ENCODE results near the gene OBP2A.
A peak's percentile ranks its signal among the peaks of the same experiment; 100 is the strongest.
"Not testable (repeated sequence)": the region's sequence is repeated elsewhere in the genome, so short reads cannot be mapped to it uniquely, and the experiment has no call there.

OBP2A gene, protein sequence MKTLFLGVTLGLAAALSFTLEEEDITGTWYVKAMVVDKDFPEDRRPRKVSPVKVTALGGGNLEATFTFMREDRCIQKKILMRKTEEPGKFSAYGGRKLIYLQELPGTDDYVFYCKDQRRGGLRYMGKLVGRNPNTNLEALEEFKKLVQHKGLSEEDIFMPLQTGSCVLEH

DNA sequence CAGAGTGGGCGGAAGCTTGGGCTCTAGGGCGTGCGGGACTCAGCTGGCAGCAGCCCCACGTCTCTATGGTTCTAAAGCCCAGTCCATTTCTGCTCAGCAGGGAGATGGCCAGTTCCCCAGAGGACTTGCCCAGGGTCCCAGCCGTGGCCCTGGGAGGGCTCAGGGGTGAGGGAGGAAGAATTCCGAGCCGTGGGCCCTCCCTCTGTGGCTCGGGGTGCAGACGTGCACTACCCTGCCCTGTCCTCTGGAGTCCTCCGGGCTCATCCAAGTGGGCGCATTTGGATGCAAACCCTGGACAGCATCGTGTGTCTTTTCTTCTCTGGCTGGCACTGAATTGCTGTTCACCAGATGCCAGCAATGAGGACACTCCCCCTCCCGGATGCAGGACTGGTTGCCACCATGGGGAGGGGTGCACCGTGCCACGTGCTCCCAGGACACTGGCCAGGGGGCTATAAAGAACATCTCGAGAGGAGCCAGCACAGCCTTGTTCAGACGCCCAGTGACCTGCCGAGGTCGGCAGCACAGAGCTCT lies at the start of gene OBP2A:
Gene OBP2A, plus strand, starts transcription at position 481 of the 531 bp plus-strand sequence. CDS start 55 bp downstream, outside the sequence.
- DNase-seq: not testable (repeated sequence)

DNA sequence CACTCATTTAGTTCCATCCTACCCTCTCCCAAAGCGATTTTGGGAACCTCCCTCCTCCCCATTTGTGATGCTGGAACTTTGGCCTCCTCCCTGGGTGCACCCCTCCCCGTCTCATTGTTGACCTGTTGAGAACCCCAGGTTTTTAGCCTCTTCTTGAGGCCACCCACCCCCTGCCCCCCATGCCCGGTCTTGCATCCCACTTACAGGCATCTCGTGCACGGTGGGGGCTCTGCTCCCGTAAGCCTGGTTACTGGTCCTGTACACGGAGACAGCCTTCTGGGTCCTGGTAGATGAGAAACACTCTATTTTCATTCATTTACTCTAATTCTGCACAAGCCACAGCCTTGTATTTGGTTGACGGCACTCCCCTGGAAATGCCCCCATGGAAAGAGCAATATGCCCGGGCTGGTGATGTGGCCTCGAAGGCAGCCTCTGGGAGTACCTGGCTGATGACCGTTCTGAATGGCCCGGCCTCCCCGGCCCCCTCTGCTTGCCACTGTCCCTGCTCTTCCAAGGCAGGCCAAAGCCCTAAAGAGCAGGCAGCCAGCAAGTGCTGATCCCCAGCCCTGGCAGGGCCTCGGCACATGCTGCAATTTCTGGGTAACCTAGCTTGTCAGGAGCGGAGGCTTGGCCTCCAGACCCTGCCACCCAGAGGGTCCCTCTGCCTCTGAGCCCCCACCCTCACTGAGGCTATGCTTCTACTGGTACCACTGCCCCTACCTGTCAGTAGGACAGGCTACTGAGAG lies 47.4 kb upstream of the OBP2A start:
- DNase-seq: no peak

DNA sequence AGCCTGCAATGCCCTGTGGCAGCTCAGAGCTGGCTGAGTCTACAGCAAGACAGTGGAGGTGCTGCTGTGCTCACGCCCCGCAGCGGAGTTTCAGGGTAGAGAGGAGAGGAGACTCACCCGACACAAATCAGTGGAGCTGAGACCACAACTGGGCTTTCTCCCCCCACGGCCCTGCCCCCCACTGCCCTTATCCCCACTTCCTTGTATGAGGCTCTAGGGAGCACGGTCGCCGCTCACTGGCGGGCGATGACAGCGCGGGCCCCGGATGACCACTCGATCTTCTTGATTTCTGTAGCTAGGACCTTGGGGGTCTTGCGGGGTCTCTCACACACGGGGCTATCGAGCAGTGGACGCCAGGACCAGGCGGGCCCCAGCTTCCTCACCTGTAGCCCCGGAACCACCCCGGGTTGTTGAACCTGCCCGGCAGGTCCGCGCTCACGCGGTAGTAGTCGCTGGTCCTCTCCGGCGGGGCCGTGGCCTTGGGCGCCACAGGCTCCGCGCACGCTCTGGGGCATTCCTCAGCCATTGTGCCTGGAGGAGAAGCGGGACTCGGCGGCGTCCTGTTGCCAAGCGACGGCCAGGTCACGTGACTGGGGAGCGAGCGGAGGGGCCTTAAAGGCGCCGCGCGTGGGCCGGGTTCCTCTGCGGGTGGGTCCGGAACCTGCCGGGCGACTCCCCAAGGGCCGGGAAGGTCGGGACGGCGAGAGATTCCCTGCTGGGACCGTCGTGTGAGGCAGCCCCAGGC lies 46.4 kb upstream of the OBP2A start:
- DNase-seq: peak; percentile 86

DNA sequence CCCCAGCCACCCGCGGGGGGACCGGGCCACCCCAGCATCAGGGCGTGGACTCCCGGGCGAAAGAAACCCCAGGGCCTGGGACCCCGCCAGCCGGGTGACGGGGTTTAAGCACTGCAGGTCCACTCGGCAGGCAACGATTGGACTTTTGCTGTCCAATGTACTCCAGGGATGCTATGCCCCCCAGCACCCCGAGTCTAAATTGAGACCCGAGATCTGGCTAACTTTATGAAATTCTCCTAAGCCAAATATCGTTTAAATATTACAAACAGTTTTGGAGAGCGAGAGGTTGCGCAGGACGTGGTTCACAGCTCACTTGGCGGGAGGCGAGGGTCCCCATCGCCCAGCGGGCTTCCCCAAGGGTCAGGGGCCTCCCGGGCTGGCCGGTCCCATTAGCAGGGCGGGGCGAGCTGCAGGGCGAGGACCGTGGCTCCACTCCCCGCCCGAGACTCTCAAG lies 45.8 kb upstream of the OBP2A start:
- no peak for DNase-seq

DNA sequence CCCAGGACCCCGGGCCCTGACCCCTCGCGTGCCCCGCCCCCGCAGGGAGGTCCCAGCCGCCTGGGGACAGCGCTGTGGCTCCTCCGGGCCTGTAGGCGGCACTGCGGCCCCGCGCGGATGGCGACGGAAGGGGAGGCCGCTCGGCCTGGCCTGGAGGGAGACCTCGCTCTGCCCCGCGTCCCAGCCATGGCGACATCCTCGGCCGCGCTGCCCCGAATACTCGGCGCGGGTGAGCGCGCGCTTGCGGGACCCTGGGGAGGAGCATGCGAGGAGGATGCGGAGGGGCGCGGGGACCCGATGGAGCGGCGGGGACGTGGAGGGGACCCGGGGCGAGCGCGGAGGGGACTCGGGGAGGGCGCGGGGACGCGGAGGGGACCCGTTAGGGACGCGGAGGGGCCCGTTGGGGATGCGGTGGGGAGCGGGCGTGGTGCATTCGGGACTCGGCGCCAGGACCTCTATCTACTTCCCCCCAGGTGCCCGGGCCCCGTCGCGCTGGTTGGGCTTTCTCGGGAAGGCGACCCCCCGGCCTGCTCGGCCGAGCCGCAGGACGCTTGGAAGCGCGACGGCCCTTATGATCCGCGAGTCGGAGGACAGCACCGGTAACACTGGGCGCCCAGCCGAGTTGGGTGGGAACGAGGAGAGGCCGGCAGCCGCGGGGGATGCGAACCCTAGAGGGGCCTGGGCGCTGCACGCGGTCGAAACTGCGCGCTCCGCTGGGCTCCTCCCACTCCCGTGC lies 45.2 kb upstream of the OBP2A start, which contains the start of gene MRPS2:
Gene MRPS2, plus strand, starts transcription at position 158 of the 736 bp plus-strand sequence. Its CDS starts 29 bp downstream, at position 187.
- DNase-seq: peak; percentile 85

DNA sequence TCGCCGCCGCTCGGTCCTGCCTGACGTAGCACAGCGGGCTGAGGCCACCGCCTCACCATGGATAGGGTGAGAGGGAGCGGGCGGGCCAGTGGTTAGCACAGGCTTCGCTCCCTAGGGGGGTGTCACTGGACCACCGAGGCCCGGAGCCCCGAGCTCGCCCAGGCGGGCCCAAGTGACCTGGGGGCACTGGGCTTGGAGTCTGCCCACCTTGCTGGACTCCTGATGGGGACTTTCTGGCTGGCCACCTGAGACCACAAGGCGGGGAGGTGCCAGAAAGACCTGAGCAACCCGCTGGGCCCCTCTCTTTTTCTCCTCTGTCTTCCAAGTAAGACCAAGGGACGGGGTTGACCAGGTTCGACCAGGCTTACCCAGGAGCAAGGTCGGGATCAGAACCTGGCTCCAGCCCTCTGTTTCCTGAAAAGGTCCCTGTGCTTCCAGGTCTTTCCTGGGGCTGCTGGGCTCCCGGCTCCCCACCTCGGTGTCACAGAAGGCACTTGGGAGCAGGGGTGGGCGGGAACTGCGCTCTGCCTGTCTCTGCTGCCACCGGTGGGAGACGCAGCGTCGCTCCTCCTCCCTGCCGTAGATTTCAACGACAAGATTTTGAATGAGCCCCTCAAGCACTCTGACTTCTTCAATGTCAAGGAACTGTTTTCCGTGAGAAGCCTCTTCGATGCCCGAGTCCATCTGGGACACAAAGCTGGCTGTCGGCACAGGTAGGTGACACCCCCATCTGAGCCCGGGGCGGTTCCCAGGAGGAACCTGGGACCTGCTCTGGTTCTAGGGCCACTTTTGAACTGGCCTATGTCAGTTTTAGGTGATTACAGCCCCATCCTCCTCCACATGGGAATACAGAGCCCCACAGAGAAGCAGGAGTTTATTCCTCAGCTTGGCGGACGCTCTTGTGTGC lies 44.4 kb upstream of the OBP2A start:
- peak; percentile 59 for DNase-seq

DNA sequence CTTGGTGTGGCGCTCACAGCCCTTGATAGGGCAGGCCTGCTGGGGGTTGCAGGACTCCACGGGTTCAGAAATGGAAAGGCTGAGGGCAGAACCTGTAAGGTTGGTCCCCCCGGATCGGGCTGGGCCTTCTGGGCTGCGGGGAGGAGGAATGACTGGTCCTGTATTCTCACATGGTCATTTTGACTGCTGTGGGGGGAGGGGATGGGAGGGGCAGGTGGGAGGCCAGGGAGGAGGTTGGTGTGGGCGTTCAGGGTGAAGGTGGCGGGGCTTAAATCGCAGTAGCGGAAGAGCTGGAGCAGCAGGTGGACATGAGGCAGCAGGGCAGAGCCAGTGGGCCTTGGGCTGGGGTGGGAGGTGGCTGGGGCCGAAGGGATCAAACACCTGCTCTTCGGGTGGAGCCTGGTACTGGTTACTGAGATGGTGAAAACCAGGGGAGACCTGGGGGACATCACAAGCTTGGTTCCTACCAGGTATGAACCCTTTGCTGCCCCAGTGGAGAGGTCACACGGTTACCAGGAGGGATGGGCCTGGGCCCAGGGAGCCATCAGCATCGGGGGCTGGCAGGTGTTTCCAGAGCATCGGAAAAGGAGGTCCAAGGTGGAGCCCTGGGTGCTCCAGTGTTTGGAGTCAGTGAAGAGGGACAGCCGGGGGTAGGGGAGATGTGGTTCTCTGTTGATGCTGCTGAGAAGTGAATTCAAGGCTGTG lies 43.6 kb upstream of the OBP2A start:
- no peak for DNase-seq

DNA sequence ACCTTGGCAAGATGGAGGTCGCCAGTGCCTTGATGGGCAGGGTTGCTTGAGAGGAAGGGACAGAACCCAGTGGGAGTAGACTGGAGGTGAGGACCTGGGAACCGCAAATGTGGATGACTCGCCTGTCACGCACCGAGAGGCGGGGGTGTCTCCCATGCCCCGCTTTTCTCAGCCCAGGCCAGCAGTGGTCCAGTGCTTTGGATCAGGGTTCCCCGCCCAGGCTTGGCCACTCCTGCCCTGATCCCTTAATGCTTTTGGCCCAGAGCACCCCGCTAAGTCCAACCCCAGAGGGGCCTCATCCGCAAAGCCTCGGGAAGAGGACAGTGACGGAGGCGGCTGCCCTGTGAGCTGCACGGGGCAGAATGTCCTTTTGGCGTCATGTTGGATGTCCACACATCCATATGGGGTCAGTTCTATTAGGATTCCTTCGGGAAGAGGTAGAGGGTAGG lies 43.0 kb upstream of the OBP2A start:
- DNase-seq: no peak

DNA sequence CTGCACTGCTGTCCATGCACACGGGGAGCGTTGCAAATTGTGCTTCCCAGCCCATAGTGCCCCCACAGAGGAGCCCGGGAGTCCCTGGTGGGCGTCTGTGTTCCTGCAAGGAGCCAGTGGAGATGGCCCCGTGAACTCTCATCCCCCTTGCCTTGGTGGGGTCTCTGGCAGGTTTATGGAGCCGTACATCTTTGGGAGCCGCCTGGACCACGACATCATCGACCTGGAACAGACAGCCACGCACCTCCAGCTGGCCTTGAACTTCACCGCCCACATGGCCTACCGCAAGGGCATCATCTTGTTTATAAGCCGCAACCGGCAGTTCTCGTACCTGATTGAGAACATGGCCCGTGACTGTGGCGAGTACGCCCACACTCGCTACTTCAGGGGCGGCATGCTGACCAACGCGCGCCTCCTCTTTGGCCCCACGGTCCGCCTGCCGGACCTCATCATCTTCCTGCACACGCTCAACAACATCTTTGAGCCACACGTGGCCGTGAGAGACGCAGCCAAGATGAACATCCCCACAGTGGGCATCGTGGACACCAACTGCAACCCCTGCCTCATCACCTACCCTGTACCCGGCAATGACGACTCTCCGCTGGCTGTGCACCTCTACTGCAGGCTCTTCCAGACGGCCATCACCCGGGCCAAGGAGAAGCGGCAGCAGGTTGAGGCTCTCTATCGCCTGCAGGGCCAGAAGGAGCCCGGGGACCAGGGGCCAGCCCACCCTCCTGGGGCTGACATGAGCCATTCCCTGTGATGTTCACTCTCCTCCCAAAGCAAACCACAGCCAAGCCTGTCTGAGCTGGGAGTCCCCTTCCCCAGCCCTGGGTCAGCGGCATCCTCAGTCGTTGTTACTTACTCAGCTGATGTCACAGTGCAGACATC lies 42.3 kb upstream of the OBP2A start:
- DNase-seq: no peak

DNA sequence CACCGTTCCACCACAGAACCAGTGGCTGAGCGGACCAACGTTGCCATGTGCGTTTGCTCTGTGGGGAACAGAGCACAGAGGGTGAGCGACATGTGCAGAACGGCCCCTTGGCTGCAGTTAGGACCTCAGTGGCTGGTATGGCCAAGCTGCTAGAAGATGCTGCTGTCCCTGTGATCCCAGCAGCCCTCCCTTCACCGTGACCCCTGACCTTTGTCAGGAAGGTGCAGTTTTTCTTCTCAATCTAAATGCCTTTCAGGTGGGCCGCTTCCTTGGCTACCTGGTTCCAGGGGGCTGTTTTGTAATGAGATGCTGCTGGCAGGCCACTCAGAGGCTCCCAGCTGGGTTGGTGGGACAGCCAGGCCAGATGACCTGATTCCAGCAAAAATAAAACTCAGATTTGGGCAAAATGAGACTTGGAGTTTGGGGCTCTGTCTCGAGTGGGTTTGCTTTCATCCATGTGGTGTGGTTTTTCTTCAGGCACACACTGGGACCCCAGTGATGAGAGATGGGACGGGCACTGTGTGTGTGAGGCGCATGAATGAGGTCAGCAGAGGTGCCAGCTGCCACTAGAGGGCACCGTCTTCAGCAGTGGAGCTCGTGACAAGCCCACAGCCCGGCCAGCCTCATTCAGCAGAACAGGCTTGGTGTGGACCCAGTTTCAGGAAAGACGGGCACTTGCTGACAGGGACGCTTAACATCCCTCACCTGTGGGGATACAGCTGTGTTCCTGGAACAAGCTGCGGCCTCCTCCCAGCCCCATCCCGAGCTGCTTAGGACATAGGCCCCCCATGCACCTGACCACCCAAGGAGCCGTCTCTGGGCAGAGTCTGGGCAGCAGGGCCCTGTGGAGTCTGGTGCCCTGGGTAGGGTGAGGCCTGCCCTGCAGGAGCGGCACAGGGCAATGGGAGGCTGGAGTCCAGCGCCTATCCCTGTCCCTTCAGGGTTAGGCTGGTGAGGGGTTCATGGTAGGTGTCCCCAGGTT lies 41.4 kb upstream of the OBP2A start:
- DNase-seq: peak; percentile 47

DNA sequence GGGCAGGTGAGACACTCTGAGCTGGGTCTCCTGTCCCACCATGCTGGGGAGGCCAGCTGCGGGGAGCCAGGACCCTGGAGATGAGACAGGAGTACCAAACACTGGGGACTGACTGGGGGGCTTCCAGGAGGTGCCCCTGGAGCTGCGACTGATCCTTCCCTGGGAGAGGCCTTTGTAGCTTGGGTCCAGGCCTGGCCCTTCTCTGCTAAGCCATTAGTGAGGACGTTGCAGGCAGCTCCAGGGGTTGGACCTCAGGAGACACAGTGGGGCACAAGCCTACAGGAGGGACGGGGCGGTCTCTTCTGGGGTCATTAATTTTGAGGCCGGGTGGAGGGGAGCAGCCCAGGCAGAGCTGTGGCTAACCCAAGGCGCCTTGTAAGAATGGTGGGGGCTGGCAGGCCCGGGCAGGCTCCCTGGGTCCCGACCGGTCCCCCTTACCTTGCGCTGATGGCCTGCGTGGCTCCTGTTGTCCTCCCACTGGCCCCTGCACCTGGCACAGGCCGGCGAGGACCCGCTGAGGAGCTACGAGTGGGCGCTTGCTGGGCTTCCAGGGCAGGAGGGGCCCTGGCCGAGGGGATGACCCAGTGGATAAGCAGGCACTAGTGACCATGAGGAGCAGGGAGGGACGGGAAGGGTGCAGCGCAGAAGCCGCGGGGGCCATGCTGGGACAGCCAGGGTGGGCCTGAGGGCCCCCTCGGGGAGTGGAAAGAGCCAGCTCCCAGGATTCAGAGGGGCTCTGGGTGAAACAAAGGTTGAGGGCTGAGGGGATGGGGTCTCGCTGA lies 40.3 kb upstream of the OBP2A start:
- DNase-seq: no peak

DNA sequence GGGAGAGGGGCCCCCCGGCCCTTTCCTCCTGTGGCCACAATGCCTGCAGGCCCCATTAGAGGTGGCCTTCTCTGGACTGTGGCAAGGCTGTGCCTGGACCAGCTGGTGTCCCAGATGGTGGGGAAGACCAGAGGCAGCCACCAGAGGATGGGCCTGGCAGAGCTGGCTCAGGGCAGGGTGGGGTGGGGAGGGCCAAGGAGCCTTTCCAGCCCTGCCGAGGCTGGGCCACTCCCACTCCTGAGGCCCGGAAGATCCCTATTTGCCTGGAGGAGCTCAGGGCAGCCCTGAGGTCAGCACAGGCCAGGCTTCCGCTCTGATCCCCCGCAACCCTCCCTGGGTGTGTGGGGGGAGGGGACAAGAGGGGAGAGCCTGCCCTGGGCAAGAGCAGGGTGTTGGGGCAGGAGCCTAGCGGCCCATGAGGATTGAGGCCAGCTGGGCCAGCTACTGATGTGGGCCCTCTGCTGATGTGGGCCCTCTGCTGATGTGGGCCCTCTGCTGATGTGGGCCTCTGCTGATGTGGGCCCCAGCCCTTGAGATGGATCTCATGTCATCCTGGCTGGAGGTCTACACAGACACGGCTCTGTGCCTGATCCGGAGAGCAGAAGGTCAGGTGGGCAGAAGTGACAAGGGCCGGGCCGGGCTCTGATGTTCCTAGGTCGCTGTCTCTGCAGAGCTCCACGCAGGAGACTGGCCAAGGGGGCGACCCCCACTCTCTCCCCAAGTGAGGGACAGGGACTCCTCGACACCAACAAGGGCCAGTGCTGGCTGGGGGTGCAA lies 39.4 kb upstream of the OBP2A start:
- no peak for DNase-seq

DNA sequence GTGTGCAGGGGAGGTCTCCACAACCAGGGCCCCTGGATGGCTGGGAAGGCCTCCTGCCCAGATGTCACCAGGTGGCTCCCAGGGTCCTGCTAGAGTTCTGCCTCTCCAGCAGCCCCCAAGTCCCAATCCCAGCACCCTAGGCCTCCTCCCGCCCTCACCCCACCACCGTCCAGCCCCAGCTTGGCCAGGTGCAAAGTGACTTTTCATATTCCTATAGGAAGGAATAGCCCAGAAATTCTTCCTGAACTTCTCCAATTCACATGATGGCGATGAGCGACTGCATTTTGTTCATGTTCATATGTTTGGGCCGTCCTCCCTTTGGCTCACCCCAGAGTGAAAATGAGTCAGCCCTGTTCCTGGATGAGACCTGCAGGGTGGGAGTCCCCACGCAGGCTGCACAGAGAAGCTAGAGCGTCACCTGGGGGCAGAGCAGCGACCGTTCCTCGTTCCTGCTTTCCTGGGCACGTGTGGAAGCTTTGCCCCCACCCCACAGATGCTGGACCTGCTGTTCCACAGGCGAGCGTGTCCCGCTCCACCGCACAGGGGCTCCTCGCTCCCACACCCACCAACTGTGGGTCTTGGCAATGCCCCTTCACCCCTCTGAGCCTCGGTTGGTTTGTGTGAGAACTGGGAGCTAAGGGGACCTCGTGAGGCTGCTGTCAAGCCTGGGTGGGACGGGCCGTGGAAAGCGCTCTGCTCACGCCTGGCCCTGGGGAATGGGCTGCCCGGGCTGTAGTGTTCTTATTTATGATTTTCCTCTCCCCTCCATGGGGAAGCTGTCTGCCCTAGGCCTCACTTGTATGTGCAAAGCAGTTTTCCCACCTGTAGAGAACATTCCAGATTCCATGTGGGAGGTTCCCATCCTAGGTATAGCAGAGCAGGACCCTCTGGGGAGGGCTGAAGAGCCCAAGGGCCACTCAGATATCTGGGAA lies 38.6 kb upstream of the OBP2A start:
- DNase-seq: no peak

DNA sequence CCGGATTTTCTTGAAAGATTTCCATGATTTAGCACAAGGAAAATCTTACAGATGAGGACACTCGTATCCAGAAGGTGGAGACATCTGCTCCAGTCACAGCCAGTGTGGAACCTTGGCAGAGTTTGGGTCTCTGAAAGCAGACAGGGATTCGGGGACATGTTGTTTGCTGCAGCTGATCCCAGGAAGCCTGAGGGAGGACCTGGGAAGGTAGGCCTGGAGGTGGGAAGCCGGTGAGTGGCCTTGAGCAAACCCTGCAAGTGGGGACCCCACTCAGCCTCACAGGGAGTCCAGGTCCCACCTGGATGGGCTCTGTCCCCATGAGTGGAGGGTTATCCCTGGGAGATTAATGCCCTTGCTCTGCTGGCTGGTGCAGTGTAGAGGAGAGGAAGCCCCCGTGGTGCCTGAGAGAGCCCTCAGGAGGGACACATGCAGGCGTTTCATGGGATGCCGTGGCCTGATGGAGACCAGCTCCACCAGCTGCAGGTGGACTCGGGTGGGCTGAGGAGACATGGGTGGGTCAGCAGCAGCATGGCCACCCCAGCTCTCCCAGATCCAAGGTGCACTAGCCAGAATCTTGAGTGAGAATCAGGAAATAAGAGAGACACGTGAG lies 37.6 kb upstream of the OBP2A start:
- DNase-seq: no peak

DNA sequence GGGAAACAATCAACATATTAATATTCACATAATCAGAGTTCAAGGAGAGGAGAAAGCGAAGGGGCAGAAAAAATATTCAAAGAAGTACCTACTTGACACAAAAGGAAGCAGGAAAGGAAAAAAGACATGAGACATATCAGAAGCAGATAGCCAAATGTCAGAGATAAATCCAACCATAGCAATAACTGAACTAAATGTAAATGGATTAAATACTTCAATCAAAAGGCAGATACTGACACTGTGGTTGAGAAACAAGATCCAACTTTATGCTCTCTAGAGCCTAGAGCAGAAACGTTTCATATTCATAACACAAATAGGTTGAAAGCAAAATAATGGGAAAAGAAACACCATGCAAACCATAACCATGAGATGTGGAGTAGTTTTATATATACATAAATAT lies 36.5 kb upstream of the OBP2A start:
- no peak for DNase-seq
